Measurements from ENCODE around the gene PLCL1. TPM values are rescaled to one million over a fixed set of nuclear protein-coding genes. Genes with fewer than 3 reads are reported as not detected.

Gene PLCL1
- total RNA-seq, 4 donors from 2014 or later = 5.4 to 21.8 (median 10.2) TPM

GRCh38 chr2:198129609-198130008 lies 325.2 kb downstream of the PLCL1 start:
- DNase-seq (ENCODE audit: low spot score) (no peak), ATAC-seq (ENCODE audit: low FRiP score) (no peak)
- TF ChIP-seq CTCF (IDR thresholded peaks at IDR 0.05) = no peak

GRCh38 chr2:198134293-198134955 lies 330.0 kb downstream of the PLCL1 start:
- ATAC-seq (ENCODE audit: low FRiP score) = no peak
- TF ChIP-seq CTCF (IDR thresholded peaks at IDR 0.05) = no peak
- no peak for DNase-seq (ENCODE audit: low spot score)

GRCh38 chr2:198135481-198135934 lies 331.1 kb downstream of the PLCL1 start:
- TF ChIP-seq CTCF (IDR thresholded peaks at IDR 0.05) = no peak
- ATAC-seq (ENCODE audit: low FRiP score) = no peak
- DNase-seq (ENCODE audit: low spot score) = no peak

GRCh38 chr2:198136142-198136541 lies 331.7 kb downstream of the PLCL1 start:
- ATAC-seq (ENCODE audit: low FRiP score) (no peak), DNase-seq (ENCODE audit: low spot score) (no peak)
- TF ChIP-seq CTCF (IDR thresholded peaks at IDR 0.05) = no peak

GRCh38 chr2:198137733-198138132 lies 333.3 kb downstream of the PLCL1 start:
- no peak for DNase-seq (ENCODE audit: low spot score)
- no peak for TF ChIP-seq CTCF (IDR thresholded peaks at IDR 0.05)

GRCh38 chr2:198141726-198142125 lies 337.3 kb downstream of the PLCL1 start:
- DNase-seq (ENCODE audit: low spot score) (no peak), ATAC-seq (ENCODE audit: low FRiP score) (no peak)
- TF ChIP-seq CTCF (IDR thresholded peaks at IDR 0.05) = no peak

More at GRCh38 chr2:198137733-198138132, 333.3 kb downstream of the PLCL1 start:
- ATAC-seq (ENCODE audit: low FRiP score) = no peak

GRCh38 chr2:198143156-198143555 lies 338.8 kb downstream of the PLCL1 start:
- DNase-seq (ENCODE audit: low spot score) = no peak
- ATAC-seq (ENCODE audit: low FRiP score) = no peak
- no peak for TF ChIP-seq CTCF (IDR thresholded peaks at IDR 0.05)
